Measurements from ENCODE around the gene CACNA2D2. TPM values are rescaled to one million over a fixed set of nuclear protein-coding genes. Genes with fewer than 3 reads are reported as not detected.

The CACNA2D2 gene
- total RNA-seq, 1 donor from 2014 or later = 4.3 TPM

DNA sequence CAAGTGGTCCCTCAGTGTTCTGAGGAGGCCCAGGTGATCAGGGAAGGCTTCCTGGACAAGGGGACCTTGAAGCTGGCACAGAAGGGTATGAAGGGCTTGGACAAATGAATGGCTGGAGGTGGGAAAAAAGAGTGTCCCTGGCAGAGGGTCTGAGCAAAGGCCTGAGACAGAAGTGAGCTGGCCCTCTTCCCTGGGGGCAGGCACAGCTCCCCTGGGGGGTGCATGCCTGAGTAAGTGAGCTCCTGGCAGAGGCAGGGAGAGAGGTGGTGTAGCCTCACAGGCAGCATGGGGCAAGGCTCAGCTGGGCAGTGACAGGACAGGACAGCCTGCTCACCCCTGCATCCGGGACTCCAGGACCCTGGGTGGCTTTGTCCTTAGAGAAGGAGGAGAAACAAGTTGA is 5.4 kb upstream of the CACNA2D2 start:
- Mint-ChIP-seq H3K4me1 (peaks cover 7% of the 10 kb centered on the region), H3K4me3 (no peak overlapping the region), H3K9me3 (no peaks in the 10 kb centered on the region), H3K27me3 (ENCODE audit: insufficient read depth, low read depth) (peaks cover 12% of the 10 kb centered on the region), H3K36me3 (no peaks in the 10 kb centered on the region), H3K27ac (no peak overlapping the region)
- Histone ChIP-seq H3K4me3 (no peak overlapping the region), H3F3A (ENCODE audit: low read depth) (peaks cover 6% of the 10 kb centered on the region), H3K36me3 (no peaks in the 10 kb centered on the region), H3K9ac (no peak overlapping the region), H3K27ac (no peak overlapping the region), H3K4me2 (no peak overlapping the region), H4K20me1 (ENCODE audit: low read depth) (peaks cover 5% of the 10 kb centered on the region), H3K27me3 (peaks cover 13% of the 10 kb centered on the region), H3K79me2 (ENCODE audit: low read depth) (no peaks in the 10 kb centered on the region), H2AFZ (replicated peaks) (no peak overlapping the region), H3K4me1 (peaks cover 6% of the 10 kb centered on the region), H3K9me3 (ENCODE audit: low read depth) (no peaks in the 10 kb centered on the region)
- no peak for TF ChIP-seq EZH2phosphoT487 (IDR thresholded peaks at IDR 0.05)
- TF ChIP-seq, protein P1, sequence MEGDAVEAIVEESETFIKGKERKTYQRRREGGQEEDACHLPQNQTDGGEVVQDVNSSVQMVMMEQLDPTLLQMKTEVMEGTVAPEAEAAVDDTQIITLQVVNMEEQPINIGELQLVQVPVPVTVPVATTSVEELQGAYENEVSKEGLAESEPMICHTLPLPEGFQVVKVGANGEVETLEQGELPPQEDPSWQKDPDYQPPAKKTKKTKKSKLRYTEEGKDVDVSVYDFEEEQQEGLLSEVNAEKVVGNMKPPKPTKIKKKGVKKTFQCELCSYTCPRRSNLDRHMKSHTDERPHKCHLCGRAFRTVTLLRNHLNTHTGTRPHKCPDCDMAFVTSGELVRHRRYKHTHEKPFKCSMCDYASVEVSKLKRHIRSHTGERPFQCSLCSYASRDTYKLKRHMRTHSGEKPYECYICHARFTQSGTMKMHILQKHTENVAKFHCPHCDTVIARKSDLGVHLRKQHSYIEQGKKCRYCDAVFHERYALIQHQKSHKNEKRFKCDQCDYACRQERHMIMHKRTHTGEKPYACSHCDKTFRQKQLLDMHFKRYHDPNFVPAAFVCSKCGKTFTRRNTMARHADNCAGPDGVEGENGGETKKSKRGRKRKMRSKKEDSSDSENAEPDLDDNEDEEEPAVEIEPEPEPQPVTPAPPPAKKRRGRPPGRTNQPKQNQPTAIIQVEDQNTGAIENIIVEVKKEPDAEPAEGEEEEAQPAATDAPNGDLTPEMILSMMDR (IDR thresholded peaks at IDR 0.05) = no peak
- TF ChIP-seq EZH2 (IDR thresholded peaks at IDR 0.05) = no peak
- DNase-seq (ENCODE audit: low spot score) = no peak

DNA sequence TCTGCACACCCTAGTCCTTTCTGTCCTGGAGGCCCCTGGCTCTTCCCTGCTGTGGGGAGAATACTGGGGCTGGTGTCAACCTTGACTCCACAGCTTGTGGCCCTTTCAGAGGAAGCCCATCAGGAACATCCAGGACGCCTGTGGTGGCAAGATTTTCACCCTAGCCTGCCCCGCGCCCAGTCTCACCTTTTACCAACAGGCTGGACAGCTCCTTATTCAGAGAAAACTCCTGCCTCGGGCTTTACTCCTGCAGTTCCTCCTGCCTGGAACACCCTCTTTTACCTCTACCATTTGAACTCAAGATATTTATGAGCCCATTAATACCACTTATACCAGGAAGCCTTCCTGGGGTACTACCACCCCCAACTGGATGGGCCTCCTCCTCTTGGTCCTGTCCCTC is 2.7 kb upstream of the CACNA2D2 start:
- Histone ChIP-seq H3K79me2 (ENCODE audit: low read depth) (no peaks in the 10 kb centered on the region), H3F3A (ENCODE audit: low read depth) (peaks cover 9% of the 10 kb centered on the region), H4K20me1 (ENCODE audit: low read depth) (peaks cover 20% of the 10 kb centered on the region), H3K4me1 (peaks cover 15% of the 10 kb centered on the region), H3K27ac (no peak overlapping the region), H3K9me3 (ENCODE audit: low read depth) (no peaks in the 10 kb centered on the region), H3K9ac (no peak overlapping the region), H3K4me2 (no peak overlapping the region), H3K36me3 (no peaks in the 10 kb centered on the region), H3K4me3 (no peak overlapping the region), H3K27me3 (peaks cover 33% of the 10 kb centered on the region), H2AFZ (replicated peaks) (no peak overlapping the region)
- no peak for DNase-seq (ENCODE audit: low spot score)
- Mint-ChIP-seq H3K36me3 (no peaks in the 10 kb centered on the region), H3K9me3 (no peaks in the 10 kb centered on the region), H3K4me3 (no peak overlapping the region), H3K4me1 (peaks cover 11% of the 10 kb centered on the region), H3K27ac (no peak overlapping the region), H3K27me3 (ENCODE audit: insufficient read depth, low read depth) (peaks cover 18% of the 10 kb centered on the region)
- TF ChIP-seq, protein P1 (IDR thresholded peaks at IDR 0.05) = no peak
- TF ChIP-seq EZH2 (IDR thresholded peaks at IDR 0.05) = no peak
- TF ChIP-seq EZH2phosphoT487 (IDR thresholded peaks at IDR 0.05) = no peak

DNA sequence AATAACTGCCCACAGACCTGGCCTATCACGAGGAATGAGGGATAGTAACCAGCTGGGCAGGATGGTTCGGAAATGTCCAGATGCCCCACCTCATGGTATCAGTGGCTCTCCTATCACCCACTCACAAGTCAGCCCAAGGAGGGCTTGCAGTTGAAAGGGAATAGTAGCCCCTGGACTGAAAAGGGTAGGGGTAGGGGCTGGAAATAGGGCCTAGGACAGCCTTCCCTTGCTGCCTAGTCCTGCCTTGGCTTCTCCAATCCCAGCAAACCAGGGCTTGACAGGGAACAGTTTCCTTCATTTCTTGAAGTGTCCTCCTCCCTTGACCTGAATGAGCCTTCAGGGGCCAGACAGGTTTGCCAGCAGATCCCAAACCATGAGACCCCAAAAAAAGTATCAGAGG is 1.2 kb upstream of the CACNA2D2 start:
- H3K4me3 Mint-ChIP-seq = peak overlapping the region; percentile 80

More for the DNA sequence above, 1.2 kb upstream of the CACNA2D2 start:
- Mint-ChIP-seq H3K9me3 (no peaks in the 10 kb centered on the region), H3K4me1 (peaks cover 11% of the 10 kb centered on the region), H3K36me3 (no peaks in the 10 kb centered on the region), H3K27ac (no peak overlapping the region), H3K27me3 (ENCODE audit: insufficient read depth, low read depth) (peaks cover 17% of the 10 kb centered on the region)
- TF ChIP-seq EZH2 (IDR thresholded peaks at IDR 0.05) = no peak
- TF ChIP-seq, protein P1 (IDR thresholded peaks at IDR 0.05) = no peak
- TF ChIP-seq EZH2phosphoT487 (IDR thresholded peaks at IDR 0.05) = no peak
- Histone ChIP-seq H2AFZ (replicated peaks) (no peak overlapping the region), H3K79me2 (ENCODE audit: low read depth) (no peaks in the 10 kb centered on the region), H3K36me3 (no peaks in the 10 kb centered on the region), H3K27ac (no peak overlapping the region), H3K4me2 (no peak overlapping the region), H3K9me3 (ENCODE audit: low read depth) (no peaks in the 10 kb centered on the region), H4K20me1 (ENCODE audit: low read depth) (peaks cover 21% of the 10 kb centered on the region), H3K27me3 (peaks cover 38% of the 10 kb centered on the region), H3F3A (ENCODE audit: low read depth) (peaks cover 9% of the 10 kb centered on the region), H3K4me3 (no peak overlapping the region), H3K4me1 (peaks cover 15% of the 10 kb centered on the region), H3K9ac (no peak overlapping the region)
- DNase-seq (ENCODE audit: low spot score) = no peak

Measured in neural progenitor cell (in vitro differentiated cells).